IPS-NIHi7 (cell line): ENCODE results near the gene HOXA7.

ENCODE experiments used
- DNase-seq: peaks from one replicate; pipeline ENCODE4 v3.0.0; 2012; ENCODE audit warnings: mixed read lengths; ENCODE audit errors: extremely low spot score

Gene HOXA7

DNA sequence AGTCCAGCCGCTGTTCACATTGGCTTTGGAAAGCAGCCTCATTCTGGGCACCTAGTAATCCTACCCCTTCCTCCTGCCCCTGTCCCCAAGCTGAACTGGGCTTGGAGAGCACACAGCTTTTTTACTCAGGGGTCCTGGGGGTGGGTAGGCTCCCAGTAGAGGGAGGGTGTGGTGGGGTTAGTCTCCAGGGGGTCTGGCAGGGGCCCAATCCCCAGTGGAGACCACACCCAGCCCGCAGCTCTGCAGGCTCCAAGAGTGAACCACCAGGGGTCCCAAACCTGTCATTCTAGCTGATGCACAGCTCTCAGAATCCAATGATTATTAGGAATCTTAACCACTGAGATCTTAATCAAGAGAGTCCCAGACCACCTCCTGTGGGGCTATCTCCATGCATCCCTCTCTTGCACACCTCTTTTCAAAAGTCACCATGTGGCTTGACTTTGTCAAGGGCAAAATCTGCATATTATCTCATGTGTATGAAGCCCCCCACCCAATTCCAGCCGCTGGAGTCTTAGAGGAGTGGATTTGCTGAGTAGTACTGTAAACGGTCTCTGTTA, 25.9 kb upstream of the HOXA7 start:
- no peak for DNase-seq

DNA sequence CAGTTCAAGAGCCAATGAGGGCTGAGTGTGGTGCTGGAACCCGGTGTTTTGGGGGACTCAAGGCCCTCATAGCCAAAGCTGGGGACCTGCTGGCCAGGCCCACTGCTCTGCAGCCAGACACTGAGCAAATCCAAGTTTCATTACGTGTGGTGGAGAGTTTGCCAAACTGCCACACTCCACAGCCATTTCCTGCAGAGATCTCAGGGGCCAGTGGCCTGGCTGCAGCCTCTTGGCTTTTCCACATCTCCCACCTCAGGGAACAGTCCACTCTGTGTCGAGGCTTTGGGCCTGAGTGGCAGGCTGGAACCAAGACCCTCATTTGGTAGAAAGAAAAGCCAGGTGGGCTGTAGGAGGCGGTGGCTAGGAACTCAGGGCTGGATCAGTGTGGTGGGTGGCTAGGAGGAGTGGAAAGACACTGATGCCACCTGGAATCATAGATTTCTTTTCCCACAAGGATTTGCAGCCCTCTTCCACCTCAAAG, 25.4 kb upstream of the HOXA7 start:
- no peak for DNase-seq

DNA sequence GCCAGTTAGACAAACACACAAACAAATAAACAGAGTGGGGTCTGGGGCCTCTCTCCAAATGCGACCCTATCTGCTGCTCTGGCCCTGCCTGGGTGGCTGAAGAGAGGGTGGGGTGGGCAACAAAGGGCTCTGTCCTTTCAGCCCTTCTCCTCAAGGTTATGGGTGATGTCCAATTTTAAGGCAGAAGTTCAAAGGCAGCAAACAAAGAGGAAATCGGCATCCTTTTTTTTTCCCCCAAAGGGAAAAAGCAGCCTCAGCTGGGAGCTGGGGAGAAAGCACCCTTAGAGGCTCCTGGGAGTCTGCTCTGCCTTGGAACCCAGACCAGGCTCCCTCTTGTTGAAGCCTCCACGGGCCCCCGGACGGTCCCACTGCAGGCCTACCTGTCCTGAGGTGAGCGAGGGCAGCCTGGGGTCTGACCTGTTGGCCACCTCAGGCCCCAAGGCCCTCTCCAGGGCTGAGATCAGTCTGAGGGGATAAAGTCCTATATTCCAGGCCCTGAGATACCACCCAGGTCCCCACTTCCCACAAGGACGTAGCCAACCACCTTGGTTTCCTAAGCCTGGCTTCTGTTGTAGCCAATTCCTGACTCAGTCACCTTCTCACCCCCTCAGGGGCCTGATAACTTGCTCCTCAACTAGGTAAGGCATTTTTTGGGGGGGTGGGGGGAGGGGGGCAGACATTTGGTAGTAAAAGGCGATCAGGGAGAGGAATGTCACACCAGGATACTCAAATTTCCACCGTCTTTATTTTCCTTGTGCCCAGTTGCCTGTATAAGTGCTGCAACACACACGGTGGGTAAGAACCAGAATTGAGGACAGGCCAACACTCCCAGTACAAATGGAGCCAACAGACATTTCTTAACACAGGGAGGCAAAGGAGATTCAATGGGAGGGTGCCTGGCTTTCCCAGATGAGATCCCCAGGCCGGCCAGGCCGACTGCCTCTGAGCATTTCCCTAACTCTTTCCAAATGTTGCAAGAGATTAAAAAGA, 24.3 kb upstream of the HOXA7 start:
- DNase-seq, result no peak

DNA sequence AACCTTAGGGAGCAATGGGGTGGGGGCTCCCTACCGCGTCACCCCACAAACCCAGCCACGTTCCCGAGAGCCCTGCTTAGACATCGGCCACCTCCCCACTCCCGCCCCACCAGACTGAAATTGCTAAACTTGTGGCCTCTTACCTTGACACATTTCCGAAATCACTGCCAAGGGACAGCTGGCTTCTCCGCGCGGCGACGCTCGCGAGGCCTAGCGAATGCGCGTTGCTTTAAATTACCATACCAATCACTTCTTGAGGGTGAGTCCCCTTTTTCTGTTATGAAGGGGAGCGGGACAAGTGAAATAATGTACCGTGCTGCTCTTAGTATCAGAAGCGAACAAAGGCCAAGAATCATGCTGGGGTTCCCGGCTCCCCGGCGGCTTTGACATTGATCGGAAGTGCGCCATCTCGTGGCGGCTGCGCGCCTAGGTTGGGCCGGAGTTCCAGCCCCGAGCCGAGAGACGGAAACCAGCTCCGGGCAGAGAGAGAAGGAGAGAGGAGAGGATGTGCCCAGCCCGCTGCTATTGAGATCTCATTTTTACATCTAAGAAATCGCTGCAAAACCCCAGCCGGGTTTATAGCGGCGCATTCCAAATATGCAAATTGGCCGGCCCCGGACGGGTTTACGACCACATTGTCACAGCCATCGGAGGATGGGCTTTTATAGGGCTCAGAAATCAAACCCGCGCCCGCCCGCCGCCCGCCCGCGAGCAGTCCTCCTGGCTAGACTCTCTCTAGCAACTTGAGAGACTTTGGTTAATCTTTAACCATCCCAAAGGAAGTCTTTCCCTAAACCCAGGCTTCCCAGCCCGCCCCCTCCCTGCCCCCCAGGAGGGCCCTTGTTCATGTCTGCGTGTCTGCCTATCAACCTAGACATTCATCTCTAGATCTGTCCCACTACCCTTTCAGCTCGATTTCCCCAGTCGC, 23.3 kb upstream of the HOXA7 start:
- peak; percentile 81 for DNase-seq

DNA sequence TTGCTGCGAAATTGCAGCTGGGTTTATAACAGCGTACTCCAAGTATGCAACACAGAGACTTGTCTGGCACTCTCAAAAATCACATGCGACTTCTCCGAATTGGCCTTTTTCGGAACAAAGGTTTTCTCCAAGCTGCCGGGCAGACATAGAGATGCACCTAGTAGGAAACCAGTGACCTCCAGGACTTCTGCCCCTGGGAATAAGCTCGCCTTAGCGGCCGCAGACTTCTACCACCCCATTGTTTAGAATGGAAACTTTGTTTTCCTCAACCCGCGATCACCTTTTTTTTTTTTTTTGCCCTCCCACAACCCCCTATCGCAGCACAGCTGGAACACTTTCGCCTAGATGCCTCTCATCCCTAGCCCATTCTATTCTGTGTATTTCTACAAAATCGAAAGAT, 22.6 kb upstream of the HOXA7 start:
- no peak for DNase-seq

DNA sequence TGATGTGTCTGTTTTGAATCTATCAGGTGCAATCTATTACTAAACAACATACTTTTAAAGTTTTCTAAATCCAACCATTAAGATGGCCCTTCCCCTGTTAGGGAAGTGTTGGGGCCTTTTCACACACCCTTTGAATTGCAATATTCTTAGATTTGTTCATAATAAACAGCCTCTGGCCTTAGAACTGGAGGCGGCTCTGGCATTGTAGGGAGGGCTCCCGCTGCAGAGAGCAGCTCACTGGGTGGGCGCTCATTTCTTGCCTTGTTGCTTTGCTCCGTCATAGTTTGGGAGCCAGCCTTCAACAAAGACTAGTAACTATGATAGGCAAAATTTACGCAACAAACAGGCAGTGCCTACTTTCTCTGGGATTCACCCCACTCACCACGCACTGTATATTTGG, 21.9 kb upstream of the HOXA7 start:
- DNase-seq, result no peak

DNA sequence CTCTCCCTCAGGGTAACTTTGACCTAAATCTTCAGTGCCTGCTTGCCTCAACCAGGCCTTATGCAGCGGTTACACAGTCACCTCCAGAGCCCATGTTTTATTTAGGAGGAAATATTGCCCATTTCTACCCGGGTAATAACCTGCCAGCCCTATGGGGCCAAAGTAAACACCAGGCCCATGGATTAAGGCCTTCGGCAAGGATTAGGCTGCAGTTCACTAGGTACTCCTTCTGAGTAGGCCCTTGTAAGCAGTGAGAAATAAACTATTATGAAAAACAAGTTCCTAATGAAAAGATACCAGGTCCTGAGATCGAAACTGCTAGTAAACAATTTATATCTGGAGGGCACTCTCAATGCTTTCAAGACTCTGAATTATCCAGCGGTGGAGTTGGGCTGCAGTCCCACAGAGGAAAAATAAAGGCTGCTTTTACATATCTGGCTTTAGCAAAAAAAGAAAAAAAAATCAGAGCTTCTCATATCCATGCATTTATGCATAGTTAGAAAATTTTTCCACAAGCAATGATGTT, 21.4 kb upstream of the HOXA7 start:
- no peak for DNase-seq

DNA sequence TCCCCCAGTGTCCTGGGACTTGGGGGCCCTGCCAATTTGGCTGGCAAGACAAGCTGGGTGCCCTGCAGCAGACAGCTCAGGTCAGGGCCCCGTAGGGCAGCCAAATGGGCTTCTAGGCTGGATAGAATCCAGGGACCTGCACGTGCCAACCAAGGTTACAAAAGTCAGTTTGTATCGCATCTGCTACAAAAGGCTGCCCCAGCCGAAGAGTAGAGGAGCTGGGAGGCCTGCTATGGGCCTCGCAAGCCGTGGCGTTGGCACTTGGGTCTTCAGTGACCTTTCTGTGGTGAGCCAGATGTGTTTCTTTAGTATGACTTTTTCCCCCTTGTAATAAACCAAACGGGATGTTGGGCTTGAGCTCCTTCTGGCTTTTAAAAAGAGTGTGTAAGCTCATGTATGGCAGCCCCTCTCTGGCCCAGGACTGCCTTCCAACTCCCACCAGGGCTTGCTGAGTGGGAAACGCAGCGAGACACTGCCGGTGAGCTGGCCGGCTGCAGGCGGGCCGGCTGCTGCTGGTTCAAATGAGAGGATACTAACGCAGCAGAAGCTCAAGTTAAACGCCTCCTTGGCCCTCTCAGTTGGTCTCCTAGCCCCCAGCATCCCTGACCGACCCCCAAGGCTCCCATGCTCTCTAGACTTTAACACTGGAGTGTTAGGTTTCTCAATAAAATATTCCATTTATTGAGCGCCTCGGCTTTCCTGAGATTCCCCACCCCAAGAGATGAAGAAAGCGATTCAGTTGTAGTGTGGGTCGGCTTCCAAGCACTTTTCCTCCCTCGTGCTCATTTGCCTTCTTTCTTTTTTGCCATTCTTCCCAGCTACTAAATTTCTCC, 20.7 kb upstream of the HOXA7 start:
- no peak for DNase-seq

DNA sequence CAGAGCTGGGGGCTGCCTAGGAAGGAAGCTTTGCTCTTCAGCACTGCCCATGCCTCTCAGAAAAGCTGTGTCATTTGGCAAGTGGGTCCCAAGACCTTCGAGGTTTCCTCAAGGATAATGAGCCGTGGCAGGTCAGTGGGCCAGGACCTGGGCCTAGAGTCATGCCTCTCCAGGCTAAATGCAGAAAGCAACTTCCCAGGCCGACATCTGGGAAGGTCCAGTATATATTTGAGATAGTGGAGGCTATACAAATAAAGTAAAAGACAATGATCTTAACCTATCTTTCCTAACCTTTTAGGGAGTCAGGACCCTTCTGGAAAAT, 20.0 kb upstream of the HOXA7 start:
- no peak for DNase-seq

DNA sequence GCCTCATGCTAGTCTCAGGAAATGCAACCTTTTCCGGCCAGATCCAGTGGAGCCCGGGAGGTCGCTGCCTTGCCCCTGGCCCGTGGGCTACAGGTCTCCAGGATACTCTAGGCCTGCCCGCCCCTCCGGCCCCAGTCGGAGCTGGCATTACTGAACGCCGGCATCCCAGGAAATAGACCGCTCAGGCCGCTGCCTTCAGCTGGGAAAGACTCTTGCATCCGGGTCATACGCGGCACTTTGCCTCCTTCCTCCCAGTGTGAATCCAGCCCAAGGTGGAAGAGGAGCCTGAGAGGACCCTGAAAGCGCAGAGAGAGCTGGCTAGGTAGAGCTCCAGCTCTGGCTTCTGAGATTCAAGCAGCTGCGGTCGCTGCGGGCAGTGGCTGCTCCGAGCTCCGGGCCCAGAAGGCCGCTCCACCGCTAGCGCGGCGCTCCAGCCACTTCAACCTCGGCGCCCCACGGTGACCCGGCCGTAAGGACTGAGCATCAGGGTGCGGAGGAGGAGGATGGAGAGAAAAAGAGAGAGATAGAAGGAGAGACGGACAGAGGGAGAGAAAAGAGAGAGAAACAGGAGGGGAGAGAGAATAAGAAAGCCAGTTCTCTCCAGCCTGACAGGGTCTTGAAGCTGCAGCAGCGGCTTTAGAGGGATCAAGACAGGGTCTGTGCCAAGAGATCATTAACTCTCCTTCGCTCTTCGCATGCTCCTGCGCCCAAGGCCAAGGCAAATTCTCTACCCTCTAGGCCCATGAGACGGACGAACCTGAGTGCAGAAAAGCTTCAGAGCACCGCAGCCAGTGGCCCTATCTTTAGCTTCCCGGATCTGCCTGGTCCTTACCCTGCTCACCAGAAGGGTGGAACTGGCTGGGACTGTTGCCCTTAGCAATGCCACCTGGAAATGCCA, 19.4 kb upstream of the HOXA7 start:
- no peak for DNase-seq

DNA sequence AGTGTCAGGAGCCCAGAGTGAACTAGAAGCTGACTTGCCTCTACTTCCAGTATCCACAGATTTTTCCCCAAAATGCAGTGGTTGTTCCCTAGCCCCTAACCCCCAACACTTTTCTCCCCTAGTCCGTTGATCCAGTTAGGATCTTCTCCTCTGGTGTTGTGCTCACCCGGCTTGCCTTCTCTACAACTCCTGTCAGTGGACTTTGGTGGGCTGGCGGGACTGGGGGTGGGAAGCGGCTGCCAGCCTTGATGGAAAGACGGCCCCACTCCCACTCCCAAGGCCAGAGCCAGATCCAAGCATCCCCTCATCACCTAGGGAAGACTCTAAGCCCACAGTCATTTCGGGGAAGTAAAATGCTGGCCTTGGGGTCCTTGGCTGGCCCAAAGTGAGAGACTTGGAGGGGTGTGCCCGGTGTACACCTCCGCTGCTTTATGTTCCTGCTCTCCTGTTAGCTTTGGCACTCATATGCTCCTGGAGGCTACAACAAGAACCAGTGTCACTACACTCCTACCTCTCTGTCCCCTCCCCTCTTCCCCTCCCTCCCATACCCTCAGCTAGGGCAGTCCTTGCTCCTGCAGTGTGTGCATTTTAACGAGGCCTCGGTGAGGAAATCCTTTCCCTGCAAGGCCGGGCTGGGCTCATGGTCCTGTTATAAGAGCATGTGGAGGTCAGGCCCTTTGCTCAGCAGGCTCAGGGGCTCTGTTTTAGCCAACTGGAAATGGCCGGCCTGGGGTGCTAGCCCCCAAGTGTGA, 18.6 kb upstream of the HOXA7 start:
- DNase-seq, result no peak

DNA sequence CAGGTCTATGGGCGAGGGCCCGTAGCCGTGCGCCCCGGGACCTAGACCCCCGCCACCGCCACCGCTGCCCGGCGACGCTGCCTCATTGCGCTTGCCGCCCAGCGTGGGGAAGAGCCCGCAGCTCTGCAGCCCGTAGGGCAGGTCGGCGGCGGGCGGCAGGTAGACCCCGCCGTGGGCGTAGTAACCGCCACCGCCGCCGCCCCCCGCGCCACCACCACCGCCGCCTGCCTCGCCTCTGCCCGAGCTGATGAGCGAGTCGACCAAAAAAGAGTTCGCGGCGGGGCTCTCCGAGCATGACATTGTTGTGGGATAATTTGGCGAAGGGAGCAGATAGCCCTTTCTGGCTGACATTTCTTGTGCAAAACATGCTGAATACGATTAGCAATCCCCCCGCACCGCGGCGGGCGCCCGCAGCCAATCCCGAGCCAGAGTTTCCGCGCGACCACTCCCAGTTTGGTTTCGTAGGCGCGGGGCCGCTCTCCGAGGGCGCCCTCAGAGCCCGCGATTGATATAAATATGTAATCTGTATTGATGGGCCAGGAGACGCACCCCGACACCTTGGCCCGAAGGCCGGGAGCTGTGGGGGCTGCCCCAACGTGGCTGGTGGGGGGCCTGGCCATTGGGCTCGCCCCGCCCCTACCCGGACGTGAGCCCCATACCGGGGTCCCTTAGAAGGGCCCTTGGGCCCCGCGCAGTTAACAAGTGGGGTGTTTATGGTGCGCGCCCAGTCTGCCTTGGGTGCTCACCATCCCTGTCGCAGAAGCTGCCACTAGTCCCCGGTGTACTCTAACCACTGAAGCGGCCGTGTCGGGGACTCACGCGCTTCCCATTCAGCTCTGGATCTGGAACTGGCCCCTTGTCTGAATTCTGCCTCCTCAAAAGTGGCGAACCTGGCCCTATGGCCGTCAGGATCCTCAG, 17.7 kb upstream of the HOXA7 start, which contains the start of gene HOXA10:
Gene HOXA10 (minus strand): TSS at position 365 of the 918 bp plus-strand sequence. CDS start 14 bp downstream, at position 351.
- no peak for DNase-seq

DNA sequence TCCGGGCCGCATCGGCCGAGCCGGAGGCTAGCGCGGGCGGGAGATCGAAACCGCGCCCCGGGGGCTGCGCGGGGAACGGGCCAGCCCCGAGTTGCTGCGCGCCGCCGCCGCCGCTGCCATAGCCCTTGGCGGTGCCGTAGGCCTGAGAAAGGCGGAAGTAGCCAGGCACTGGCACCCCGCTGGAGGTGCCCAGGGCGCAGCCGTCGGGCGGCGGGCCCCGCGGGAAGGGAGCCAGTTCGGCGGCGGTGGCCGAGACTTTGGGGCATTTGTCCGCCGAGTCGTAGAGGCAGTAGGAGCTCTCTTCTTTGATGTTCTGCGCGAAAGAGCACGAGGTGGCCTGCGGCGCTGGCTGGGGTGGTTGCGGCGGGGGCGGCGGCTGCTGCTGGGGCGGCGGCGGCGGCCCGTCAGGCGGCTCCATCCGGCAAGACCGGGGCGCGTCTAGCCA, 17.1 kb upstream of the HOXA7 start:
- DNase-seq, result no peak

DNA sequence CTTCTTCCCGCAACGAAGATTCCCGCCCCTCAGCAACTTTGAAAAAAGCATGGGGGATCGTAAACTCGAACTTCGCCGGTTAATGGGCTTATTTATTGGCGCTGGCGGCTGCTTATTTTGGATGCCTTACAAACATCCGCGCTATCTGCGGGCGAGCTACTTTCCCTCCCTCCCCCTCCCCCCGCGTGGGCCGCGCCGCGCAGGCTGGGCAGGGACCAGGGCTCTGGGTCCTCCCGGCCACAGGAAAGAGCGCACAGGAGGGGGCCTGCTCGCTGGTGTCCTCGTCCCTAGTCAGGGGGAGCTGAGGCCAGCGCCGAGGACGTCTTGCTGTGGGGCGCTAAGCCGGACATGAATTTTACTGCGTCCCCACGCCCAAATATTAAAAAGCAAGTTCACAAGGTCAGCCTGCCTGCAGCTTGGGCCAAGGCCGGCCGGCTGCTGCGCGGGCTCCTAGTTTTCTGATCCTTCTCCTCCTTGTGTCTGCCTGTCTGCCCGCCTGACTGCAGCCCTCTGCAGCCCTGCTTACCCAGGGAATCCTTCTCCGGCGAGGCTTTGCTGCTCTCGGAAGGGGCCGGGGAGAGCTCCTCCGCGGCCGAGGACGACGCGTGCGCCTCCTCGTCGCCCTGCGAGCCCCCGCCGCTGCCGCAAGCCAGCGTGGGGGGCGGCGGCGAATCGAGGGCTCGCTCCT, 16.5 kb upstream of the HOXA7 start:
- no peak for DNase-seq

DNA sequence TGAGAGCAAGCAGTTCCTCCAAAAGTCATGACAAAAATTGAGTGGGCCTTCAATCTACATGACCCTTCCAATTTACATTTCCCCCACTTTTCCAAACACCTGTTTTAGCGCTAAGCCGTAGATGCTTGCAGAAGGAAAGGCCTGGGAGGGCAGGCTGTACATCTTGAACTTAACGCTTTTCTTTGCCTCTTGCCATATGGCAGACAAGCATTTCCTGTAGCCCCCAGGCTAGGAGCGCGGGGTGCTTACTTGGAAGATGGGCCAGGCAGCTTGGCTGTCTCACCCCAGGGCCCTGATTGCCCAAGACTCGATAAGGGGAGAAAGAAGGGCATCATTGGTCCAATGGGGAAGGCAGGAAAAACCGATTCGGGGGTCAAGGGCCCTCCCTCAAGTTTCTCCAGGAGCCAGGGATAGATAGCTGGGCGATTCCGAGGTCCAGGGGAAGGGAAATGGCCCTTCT, 15.9 kb upstream of the HOXA7 start:
- no peak for DNase-seq

DNA sequence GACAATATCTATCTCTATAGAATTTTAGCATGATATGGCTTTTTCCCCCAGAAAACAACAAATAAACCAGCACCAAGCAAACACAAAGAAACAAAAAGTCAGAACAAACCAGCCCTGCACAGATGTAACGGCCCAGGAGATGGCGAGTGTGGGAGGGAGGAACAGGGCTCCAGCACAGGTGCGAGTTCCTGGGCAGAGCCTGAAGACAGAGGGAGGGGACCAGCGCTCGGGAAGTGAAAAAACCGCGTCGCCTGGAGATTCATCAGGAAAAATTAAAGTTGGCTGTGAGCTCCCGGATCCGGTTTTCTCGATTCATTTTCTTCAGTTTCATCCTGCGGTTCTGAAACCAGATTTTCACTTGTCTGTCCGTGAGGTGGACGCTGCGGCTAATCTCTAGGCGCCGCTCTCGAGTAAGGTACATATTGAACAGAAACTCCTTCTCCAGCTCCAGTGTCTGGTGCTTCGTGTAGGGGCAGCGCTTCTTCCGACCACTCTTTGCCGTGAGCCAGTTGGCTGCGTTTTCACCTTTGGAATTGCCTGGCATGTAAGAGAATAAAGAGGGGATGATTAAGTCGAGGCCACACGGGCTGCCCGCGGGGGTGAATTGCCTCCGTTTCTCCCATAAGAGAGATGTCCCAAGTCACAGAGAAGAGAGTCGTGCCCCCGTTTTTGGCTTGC, 15.3 kb upstream of the HOXA7 start:
- DNase-seq, result no peak

DNA sequence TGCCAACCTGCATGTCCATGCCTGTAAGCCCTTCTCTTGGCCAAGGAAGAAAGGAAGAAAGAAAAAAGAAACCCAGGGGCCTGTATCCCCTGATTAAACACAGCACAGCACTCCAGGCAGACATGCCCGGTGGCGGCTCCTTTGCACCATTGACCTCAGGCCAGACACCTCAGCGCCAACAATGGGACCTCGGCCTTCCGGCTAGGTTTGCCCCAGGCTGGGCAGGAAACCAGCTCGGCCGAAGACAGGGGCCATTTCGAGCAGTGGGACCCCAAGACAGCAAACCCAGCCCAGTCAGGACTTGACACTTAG, 14.8 kb upstream of the HOXA7 start:
- no peak for DNase-seq
